Medulla oblongata (tissue), 1 donor: ENCODE results near the gene RAP2A.

Experiments
- DNase-seq: peaks from one replicate; pipeline ENCODE4 v3.0.0-alpha.2; 2015; ENCODE audit errors: extremely low spot score

The RAP2A gene

DNA sequence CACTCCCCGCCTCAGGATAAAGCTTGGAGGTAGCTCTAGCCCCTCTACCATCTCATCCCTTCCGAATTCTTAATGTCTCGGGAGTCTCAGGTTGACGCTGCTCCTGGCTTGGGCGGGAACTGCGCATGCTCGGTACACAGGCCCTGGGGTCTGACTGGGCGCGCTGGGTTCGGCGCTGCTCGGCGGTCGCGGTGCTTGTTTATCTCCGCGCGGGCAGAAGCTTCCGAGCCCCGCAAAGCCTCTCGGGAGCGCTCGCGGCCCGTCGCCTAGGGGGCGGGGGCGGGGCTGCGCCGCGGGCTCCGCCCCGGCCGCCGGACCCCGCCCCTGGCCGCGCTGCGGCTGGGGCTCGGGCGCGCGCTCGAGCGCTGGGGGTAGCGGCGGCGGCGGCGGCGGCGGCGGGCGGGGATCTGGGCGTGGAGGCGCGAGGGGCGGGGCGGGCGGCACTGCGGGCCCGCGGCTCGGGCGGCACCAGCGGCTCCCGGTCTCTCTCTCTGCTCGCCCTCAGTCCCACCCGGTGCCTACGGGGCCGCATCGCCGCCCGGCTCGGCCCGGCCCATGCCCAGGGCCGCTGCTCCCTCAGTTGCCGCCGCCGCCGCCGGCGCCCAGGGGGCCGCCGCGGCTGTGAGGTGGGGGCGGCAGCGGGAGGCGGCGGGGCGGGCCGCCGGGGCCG lies at the start of gene RAP2A:
Gene RAP2A, plus strand, starts transcription at position 443 of the 670 bp plus-strand sequence. CDS start 302 bp downstream, outside the sequence.
- DNase-seq: peak; percentile 89

DNA sequence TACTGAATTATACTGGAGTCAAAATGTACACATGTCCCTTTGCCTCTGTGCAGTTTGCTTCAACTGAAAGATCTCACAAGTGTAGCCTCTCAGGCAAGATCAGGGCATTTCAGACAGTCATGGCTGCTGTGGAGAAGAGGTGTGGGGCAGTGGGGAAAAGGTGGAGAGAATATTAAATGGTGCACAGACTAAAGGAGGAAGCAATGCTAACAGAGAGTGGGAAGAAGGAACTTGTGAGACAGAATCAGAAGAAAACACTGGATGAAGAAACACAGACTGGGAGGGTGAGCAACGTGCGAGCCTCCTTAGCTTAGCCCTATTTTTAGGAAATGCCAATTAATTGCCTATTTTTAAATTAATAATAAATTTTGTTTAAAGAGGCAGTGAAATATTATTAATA lies 49.6 kb upstream of the RAP2A start:
- DNase-seq: no peak

DNA sequence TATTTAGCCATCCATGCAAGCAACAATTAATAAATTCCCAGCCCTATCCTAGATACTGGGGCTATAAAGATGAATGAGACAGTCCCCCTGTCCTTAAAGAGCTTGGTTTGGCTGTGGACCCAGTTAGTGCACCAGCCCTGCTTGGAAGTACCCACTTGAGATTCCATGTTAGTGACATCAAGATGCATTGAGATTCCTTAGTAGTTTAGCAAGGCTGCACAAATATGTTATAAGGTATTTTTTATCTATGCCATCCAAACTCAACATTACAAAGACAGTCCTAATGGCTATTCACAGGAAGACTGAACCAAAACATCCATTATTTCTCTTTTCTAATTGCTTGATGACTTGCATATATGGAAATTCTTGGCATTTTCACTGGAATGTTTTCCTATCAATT lies 48.8 kb upstream of the RAP2A start:
- DNase-seq: no peak

DNA sequence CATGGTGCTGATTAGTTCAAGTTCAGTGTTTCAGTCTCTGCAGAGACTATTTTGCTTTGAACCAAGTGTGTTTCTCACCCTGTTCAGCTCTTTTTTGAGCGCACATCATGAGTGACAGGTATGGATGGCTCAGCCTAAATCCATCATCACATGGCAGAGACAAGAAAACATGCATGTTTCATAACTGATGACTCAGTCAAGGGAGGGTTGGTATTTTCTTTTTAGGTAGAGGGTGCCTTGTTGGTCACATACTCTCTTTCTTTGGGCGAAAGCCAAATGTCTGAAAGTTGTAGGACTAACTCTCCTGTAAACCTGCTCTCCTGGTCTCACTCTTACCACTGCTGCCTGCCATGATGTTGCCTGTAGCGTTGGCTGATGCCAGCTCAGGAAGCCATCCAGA lies 48.1 kb upstream of the RAP2A start:
- no peak for DNase-seq

DNA sequence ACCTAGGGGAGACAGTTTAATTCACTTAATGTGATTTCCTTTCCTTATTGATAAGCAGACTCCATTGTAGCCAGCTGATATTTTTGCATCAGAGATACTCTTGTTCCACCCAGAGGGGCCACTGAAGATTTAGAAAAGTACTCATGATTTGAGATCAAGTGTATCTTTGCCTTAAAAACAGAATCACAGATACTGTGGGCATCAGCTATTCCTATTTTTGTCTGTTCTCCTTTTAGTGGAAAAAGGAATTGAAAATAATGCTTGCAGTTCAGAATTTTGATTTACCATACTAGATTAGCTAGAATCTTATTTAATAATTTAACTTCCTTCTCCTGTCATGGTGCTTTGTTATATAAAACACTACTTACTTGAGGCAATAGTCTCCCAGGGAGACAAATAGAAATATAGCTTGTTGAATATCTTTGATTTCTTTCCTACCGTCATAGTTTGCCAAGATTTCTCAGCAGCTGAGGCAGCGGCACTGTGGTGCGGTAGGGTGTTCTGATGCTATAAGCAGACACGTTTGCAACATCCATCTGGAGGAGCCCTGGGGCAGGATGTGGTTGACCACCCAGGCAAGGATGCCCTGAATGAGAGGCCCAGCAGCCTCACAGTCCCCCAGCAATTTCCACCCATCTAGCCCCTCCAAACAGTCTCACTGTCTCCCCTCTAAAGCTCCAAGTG lies 47.0 kb upstream of the RAP2A start:
- DNase-seq: peak; percentile 67

DNA sequence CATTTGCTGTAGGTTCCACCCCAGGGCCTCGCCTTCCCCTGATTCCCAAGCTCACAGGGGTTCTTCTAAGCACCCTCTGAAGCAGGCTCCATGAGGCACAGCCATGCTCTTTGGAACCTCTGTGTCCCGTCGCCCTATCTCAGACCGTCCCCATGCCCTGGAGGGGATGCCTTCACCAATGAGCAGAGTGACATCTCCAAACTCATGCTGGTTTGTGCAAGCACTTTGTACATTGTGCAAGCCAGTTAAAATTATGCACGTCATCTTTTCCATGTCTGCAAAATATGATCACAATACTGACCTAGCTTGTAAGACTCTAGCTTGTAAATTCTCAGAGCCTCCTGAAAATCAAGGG lies 46.5 kb upstream of the RAP2A start:
- DNase-seq: no peak

DNA sequence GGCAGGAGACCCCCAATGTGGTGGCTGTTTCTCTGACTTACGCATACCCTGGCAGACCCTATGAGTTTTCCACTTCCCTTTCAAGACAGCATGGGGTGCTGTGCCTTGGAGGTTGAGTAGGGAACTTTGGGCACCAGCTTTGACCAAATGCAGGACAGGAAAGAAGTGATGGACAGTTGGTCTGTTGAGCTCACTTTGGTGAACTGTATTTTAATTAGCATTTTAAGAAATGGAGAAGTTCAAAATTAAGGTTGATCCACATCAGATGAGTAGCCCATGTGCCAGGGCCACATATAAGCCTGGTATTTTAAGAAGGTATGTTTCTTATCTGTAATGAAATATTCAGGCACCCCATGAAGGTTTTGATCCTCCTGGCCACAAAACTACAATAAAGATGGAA lies 46.1 kb upstream of the RAP2A start:
- no peak for DNase-seq

DNA sequence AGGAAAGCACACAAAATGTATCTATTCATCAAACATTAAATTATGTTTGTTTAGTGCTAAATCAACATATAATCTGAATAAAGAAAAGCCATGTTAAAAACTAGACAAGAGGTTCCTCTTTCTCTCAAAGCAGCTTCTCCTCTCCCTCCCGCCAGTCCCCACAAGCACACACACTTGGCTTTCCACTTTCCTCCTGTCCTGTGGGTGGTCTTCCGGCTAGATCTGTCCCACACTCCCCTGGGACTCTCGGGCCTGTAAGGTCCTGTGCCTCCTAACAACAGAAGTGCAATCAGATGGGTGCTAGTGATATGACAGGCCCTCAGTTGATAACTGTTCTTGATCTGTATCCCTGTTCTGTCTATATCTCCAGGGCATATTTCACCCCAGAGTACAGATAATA lies 45.6 kb upstream of the RAP2A start:
- peak; percentile 44 for DNase-seq

DNA sequence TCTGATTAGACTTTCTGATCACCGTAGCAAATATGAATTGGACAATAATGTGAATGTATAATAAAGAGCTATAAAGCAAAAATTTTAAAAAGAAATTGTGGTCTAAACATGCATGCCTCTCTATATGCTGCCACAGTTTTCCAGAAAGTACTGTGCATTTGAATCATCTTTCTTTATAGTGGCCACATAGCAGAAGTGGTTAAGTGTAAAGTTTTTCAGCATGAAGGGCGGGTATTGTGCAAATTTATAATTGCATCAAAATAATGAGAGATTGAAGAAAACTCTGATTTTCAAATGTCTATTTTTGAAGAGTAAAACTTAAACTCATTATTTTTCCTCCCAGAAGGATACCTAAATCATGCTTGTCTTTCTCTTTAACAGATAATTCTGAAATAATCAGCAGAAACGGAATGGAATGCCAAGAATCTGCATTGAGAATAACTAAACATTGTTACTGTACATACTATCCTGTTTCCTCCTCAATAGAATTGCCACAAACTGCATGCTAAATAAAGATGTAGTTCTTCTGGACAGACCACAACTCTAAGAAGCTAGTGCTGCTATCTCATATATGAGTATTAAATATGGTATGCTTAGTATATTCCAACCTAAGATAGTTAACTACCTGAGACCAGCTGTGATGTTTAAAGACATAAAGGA lies 42.9 kb upstream of the RAP2A start:
- no peak for DNase-seq

DNA sequence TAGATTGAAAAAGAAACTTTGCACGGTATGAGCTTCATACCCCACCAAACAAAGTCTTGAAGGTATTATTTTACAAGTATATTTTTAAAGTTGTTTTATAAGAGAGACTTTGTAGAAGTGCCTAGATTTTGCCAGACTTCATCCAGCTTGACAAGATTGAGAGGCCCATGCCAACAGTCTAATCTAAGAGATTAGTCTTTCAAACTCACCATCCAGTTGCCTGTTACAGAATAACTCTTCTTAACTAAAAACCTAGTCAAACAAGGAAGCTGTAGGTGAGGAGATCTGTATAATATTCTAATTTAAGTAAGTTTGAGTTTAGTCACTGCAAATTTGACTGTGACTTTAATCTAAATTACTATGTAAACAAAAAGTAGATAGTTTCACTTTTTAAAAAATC lies 41.9 kb upstream of the RAP2A start:
- DNase-seq: no peak

DNA sequence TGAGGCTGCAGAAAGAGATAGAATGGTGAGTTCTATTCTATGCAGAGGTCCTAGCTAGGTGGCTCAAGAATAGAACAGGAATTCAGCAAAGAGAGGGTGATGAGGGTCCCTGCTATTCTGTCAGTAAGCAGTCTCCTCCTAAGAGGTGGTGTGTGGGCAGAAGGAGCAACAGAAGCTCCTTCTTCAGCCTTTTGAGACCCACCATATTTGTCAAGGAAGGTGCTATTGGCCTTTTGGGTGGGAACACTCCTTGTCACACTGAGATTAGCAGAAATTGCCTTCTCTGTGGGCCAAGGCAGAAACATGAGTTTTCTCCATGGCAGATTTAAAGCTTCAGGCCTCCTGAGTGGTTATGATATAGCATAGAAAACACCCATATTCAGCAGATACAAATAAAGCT lies 39.4 kb upstream of the RAP2A start:
- no peak for DNase-seq

DNA sequence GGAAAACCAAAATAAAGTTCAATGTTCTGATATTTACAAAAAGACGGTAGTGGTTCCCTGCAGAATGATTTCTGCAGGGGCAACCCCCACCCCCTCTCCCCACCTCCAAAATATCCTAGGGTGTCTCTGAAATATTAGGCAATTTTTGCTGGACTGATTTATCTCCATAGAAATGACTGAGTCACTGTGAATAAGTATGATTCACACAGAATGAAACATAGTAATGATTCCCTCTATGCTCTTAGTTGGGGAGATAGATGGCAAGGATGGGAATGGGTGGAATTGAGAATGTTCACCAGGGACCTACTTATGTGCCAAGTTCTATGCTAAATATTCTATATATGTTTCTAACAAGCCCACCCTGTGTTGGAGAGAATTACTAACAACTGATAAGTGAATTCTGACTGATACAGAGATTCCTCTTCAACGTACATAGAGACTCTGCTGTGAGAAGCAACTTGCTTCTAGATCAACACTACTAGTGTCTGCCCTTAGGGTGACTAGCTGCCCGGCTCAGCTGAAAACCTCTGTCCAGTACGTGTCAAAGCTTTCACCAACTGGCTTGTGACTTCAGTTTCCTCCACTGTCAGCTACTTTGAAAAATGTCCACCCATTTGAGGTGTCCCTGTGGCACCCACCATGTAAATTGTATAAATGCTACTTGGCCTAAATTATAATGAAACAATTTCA lies 38.4 kb upstream of the RAP2A start:
- DNase-seq: no peak

DNA sequence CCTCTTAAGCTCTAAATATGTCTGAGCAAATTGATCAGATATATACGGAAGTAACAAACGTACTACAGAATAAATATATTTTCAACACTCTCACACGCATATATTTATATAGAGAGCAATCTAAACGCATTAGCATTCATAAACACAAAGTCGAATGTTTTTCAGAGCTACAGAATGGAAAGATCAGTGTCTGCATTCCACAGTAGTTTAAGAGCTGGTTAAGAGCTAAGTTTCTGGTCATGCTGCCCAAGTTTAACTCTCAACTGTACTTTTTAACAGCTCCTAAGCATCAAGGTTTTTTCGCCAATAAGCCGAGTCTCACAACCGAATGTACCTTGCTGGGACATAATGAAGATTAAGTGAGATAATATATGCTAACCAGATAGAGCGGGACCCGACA lies 36.7 kb upstream of the RAP2A start:
- DNase-seq: no peak

DNA sequence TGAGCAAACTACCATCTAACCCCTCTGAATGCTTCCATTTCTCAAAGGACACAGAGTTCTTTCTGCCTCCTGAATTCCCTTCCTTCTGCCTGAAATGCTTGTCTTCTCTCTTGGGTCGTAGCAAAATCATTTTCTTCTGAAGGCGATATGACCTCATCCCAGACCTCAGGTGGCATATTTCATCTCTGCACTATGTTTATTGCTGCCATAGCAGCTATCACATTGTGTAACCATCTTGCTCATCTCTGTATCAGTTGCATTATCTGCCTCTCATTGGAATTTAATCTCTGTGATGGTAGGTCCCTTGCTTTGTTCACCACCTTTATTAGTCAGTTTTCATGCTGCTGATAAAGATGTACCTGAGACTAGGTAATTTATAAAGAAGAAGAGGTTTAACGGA lies 32.5 kb upstream of the RAP2A start:
- DNase-seq: no peak

DNA sequence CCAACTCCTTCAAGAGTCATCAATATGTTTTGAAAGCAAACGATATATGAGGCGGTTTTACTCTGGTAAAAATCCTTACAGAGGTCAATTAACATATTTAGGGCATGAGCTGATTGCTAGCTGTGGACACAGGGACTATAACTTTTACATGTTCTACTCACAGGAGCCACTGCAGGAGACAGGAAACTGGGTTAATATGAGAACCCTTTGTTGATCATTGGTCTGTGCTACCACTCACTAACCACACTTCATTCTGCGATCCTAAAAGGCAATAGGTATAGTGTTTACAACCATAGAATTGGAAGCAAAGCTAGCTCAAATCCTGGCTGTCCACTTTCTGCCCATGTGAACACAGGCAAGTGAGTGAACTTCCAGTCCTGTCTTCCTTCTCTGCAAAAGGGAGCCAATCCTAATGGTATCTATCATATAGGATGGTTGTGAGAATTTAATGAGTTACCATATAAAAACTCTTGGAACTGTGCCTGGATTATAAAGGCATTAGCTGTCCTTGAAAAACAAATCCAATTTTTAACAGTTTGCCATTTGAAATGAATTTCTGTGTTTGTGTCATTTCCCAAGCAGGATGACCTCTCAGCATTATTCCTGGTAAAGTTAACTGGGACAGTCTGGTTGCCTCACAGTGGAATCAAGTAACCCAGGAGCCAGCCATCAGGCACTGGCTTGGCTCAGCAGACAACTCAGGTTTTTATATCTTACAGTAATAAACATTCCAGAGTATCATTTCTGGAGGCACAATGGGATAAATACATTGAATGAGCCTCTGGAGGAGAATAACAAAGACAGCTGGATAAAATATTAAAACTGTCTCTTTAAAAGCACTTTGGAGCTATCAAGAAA lies 29.8 kb upstream of the RAP2A start:
- no peak for DNase-seq

DNA sequence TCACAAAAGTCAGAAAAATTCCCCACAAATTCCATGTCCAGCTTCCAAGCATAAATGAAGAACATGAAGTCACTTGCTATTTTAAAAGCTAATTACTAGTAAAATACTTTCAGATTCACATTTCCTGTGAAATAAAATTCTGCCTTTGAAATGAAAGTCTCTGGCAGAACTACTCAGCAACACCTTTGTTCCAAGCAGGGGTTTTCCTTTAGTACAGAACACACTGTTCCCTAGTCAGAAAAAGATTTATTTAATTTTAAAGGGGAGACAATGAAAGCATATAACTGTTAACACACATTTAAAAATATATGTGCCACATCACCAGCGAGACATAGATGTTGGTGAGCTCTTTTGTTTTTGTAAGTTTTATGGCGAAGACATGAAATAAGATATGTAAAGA lies 26.4 kb upstream of the RAP2A start:
- DNase-seq: no peak

DNA sequence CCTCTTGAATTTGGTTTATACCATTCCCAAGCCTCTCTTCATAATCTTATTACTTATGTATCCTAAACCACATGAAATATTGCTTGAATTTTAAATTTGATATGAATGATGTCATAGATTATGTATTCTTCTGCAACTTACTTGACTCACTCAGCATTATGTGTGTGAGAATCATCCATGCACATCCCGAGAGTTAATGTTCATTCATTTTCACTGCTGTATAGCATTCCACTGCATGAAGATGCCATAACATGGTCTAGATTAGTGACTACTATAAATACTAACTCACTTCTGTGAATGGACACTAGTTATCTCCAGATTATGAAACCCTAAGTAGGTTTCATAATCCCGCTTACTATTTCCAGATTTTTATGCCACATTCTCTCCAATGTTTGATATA lies 25.0 kb upstream of the RAP2A start:
- no peak for DNase-seq

DNA sequence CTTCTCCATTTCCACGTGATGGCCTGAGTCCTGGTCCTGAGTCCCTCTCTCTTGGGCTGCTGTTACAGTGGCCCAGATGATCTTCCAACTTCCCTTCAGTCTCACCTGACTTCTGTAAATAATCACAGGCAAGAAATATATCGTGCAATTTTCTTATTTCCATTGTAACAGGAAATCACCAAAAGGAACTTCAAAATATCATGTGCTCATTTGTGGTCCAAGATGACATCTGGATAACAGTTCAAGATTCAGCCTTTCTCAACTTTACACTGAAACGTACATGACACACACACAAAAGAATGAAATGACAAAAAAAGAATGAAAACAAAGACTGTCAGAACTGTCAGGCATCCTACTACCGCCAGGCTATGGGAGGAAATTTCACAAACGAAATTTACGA lies 22.0 kb upstream of the RAP2A start:
- DNase-seq: no peak

DNA sequence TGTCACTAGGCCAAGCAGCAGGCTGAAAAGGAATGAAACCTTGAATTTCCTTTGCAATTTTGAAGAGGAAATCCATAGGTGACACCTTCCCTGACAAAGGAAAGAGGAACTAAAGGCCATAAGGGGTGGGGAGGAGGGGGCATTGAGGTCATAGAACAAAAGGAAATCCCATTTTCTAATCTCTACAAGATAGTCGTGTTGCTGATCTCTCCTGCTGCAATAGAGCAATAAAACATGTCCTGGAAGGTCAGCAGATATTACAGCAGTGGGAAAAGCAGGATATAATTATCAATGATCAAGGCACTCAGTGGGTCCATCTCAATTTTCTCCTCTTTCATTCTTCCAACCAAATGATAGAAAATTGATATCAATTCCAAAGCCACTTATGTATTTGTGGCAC lies 20.3 kb upstream of the RAP2A start:
- DNase-seq: no peak

DNA sequence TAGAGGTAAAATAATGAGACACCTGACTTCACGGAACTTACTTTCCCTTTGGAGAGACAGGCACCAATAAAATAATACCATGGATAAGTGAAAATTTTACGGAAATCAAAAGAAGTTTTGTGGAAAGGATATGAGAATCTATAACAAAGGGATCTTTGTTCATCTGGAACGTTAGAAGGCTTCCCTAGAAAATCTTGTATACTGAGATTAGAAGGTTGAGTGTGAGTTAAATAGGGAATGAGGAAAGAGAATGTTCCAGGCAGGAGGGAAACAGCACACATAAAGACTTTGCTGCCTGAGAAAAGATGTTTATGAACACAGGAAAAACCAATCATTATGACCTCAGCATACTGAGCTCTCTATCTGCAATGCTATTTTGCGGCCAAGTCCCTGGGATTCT lies 19.6 kb upstream of the RAP2A start:
- peak; percentile 30 for DNase-seq

DNA sequence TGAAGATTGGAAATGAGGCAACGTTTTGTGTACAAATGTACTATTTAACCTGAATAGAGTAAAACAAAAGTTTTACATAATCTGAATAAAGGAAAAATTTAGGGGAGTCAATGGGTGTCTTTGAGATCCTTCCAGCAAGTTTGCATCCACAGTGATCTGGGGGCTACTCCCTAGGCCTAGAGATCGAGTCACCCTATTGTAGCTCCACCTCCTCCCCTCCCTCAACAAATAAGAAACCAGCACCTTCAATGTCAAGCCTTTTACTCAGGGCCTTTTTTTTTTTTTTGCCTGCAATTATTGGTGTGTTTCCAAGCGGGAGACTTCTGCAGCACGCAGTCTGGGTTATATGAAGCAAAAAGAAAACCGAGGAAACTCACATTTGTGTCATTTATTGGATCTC lies 16.3 kb upstream of the RAP2A start:
- no peak for DNase-seq
